GM19238 (cell line): ENCODE measurements around the gene STEAP1.
"Not testable (repeated sequence)": the region's sequence is repeated elsewhere in the genome, so short reads cannot be mapped to it uniquely, and the experiment has no call there.

Experiments
- DNase-seq: peaks from one replicate; pipeline ENCODE4 v3.0.0; 2011; ENCODE audit warnings: low spot score; ENCODE audit not compliant: insufficient read length

Gene STEAP1

GRCh38 chr7:90153943-90154771, at the start of gene STEAP1:
Gene STEAP1 (plus strand): TSS chr7:90154469. CDS start chr7:90159789, 5,320 bp downstream.
- DNase-seq, result peak; percentile 51

GRCh38 chr7:90114972-90115371, 39.3 kb upstream of the STEAP1 start:
- not testable (repeated sequence) for DNase-seq

GRCh38 chr7:90118551-90119177, 35.6 kb upstream of the STEAP1 start:
- DNase-seq, result not testable (repeated sequence)

- DNase-seq, result no peak
These were observed 34.9 kb upstream of the STEAP1 start for GRCh38 chr7:90119178-90119971.

GRCh38 chr7:90120205-90120604, 34.1 kb upstream of the STEAP1 start:
- DNase-seq, result not testable (repeated sequence)

- not testable (repeated sequence) for DNase-seq
These were observed 22.5 kb upstream of the STEAP1 start for GRCh38 chr7:90131746-90132145.

- not testable (repeated sequence) for DNase-seq
These were observed 6.9 kb upstream of the STEAP1 start for GRCh38 chr7:90147079-90147960.

- not testable (repeated sequence) for DNase-seq
These were observed 4.8 kb upstream of the STEAP1 start for GRCh38 chr7:90149428-90149827.

- DNase-seq, result not testable (repeated sequence)
These were observed 2.4 kb upstream of the STEAP1 start for GRCh38 chr7:90151884-90152283.

- not testable (repeated sequence) for DNase-seq
These were observed 1.5 kb upstream of the STEAP1 start for GRCh38 chr7:90152642-90153253.

GRCh38 chr7:90155206-90155605, 937 bp downstream of the STEAP1 start:
- DNase-seq, result no peak

GRCh38 chr7:90157331-90157730, 3.1 kb downstream of the STEAP1 start:
- not testable (repeated sequence) for DNase-seq

GRCh38 chr7:90157761-90158350, 3.6 kb downstream of the STEAP1 start:
- not testable (repeated sequence) for DNase-seq

GRCh38 chr7:90163534-90163933, 9.3 kb downstream of the STEAP1 start:
- DNase-seq, result no peak

- DNase-seq, result no peak
These were observed 11.5 kb downstream of the STEAP1 start for GRCh38 chr7:90165724-90166123.

- DNase-seq, result no peak
These were observed 11.9 kb downstream of the STEAP1 start for GRCh38 chr7:90166153-90166552.

- DNase-seq, result no peak
These were observed 13.1 kb downstream of the STEAP1 start for GRCh38 chr7:90167361-90167760.

GRCh38 chr7:90169891-90170290, 15.6 kb downstream of the STEAP1 start:
- no peak for DNase-seq

- DNase-seq, result no peak
These were observed 17.9 kb downstream of the STEAP1 start for GRCh38 chr7:90172121-90172520.

- no peak for DNase-seq
These were observed 18.4 kb downstream of the STEAP1 start for GRCh38 chr7:90172624-90173023.
